Transverse colon (tissue), 4 donors: Measurements from ENCODE around the gene TMEM178B. TPM values are rescaled to one million over a fixed set of nuclear protein-coding genes. Genes with fewer than 3 reads are reported as not detected.

Experiments used
- DNase-seq: peaks from one replicate; pipeline ENCODE4 v3.0.0-alpha.2; 2019
- H3K27ac ChIP-seq, 4 donors: fragments of 200-600 bp; sonication (generic); 2 replicates each; pipeline ENCODE4 v1.5.1; 2016 to 2018; ENCODE audit warnings: inconsistent platforms in 4 of 4
- H3K27me3 ChIP-seq: fragments of 200-600 bp; sonication (generic); 2 replicates; pipeline ENCODE4 v1.5.1; 2017; ENCODE audit warnings: inconsistent platforms
- H3K36me3 ChIP-seq, 4 donors: fragments of 200-600 bp; sonication (generic); 2 replicates each; pipeline ENCODE4 v1.5.1; 2017 to 2019; ENCODE audit warnings: inconsistent platforms in 4 of 4
- H3K4me1 ChIP-seq, 4 donors: fragments of 200-600 bp; sonication (generic); 2 replicates each; pipeline ENCODE4 v1.5.1; 2017 to 2020; ENCODE audit warnings: inconsistent platforms in 4 of 4
- H3K4me3 ChIP-seq, 4 donors: fragments of 200-600 bp; sonication (generic); 1 replicate in 1 of 4; 2 replicates in 3 of 4; pipeline versions ENCODE4 v1.5.1 to v1.6.1; 2017 to 2019; ENCODE audit warnings: inconsistent platforms in 4 of 4
- H3K9me3 ChIP-seq, 2 donors: fragments of 200-600 bp; sonication (generic); 2 replicates each; pipeline ENCODE4 v1.5.1; 2017 to 2019; ENCODE audit warnings: inconsistent platforms in 2 of 2
- EP300 ChIP-seq: sonication (generic); formaldehyde crosslinking; IDR thresholded peaks from one replicate; pipeline ENCODE4 v1.6.1; 2017; ENCODE audit warnings: antibody characterized with exemption, low read depth
- POLR2A ChIP-seq: fragments of 450-650 bp; IDR thresholded peaks from one replicate; pipeline ENCODE4 v1.6.1; 2016; ENCODE audit warnings: antibody characterized with exemption, mild to moderate bottlenecking, moderate library complexity
- POLR2AphosphoS5 ChIP-seq, 3 donors: sonication (generic); formaldehyde crosslinking; IDR thresholded peaks; one replicate each; pipeline ENCODE4 v1.6.1; 2016; ENCODE audit warnings: antibody characterized with exemption in 3 of 3
- WGBS, 2 donors: methylation state at CpG; one replicate each; pipeline ENCODE4 v1.1.5; 2018; ENCODE audit warnings: low coverage in 1 of 2; 5-methylcytosine and 5-hydroxymethylcytosine counted together
- in situ Hi-C, 4 donors: fragments of 200-750 bp; cut with MboI; loops; one replicate each; pipeline versions ENCODE4 v1.15.0 to v1.15.1; 2017; ENCODE audit warnings: low sequenced_read_pairs in 3 of 4, low pct_ligation_motif_present in 1 of 4, low pct_unique_long_range_greater_than_20kb in 1 of 4
- intact Hi-C: fragments of 100-400 bp; cut with DNase I; formaldehyde crosslinking; loops from one replicate; pipeline ENCODE4 v1.15.1; 2023; ENCODE audit warnings: low total_unique reads
- total RNA-seq, 4 donors: library from RNA; depleted of rRNA; stranded (reverse); fragments of >200 nt; gene quantifications; one replicate each; pipeline ENCODE4 v1.1.0, GENCODE V29; 2016
- TF ChIP-seq, protein P1 (sequence below), 5 experiments: fragments of 200-600 bp in 3 of 5; fragments of 450-650 bp in 2 of 5; sonication (generic) in 3 of 5; IDR thresholded peaks; 1 replicate in 2 of 5; 2 replicates in 3 of 5; pipeline ENCODE4 v1.5.1; 2016 to 2017; ENCODE audit warnings: antibody characterized with exemption in 5 of 5, inconsistent platforms in 3 of 5, mild to moderate bottlenecking in 2 of 5, moderate library complexity in 1 of 5

The TMEM178B gene
- total RNA-seq, 4 donors from 2014 or later: 0.32 to 0.82 (median 0.39) TPM

DNA sequence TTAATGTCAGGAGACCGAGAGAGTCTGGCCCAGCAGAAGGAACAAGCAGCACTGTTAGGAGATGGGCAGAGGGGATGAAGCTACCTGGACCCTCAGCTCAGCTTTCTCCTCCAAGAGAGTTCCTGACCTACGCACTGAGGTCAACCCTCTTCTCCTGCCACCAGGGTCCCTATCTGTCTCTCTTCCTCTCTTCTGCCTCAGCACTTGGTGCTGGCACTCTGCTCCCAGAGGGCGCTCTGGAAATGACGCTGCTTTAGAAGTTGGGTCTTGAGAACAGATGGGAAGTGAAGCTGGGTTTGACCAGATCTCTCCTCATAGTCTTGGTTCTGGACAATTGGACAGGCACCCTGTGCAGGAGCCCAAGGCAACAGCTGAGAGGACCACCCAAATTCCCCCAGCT, 261.3 kb downstream of the TMEM178B start:
- H3K36me3 ChIP-seq: no peaks in the 10 kb centered on the region

DNA sequence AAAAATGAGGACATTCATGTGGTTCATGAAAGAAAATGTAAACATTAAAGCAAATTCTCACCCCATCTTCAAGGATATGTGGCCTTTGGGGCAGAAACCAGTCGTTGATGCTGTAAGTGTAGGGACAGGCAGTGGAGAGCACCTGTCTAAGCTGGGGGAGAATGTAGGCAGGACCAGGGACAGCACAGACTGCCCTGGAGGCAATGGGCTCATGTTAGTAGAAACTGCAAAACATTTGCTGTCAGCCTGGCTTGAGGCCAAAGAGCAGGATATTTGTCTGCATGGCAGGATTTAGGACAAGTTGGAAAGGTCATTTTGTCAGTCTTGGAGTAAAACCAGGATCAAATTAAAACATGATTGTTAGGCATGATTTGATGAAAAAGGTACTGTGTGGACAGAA, 265.7 kb downstream of the TMEM178B start:
- no peaks in the 10 kb centered on the region for H3K9me3 ChIP-seq
- DNase-seq: no peak
- H3K27ac ChIP-seq: no peak overlapping the region
- H3K4me1 ChIP-seq: no peaks in the 10 kb centered on the region
- TF ChIP-seq POLR2A (no peak), POLR2AphosphoS5 (IDR thresholded peaks at IDR 0.05) (no peak), EP300 (no peak)
- TF ChIP-seq, protein P1, sequence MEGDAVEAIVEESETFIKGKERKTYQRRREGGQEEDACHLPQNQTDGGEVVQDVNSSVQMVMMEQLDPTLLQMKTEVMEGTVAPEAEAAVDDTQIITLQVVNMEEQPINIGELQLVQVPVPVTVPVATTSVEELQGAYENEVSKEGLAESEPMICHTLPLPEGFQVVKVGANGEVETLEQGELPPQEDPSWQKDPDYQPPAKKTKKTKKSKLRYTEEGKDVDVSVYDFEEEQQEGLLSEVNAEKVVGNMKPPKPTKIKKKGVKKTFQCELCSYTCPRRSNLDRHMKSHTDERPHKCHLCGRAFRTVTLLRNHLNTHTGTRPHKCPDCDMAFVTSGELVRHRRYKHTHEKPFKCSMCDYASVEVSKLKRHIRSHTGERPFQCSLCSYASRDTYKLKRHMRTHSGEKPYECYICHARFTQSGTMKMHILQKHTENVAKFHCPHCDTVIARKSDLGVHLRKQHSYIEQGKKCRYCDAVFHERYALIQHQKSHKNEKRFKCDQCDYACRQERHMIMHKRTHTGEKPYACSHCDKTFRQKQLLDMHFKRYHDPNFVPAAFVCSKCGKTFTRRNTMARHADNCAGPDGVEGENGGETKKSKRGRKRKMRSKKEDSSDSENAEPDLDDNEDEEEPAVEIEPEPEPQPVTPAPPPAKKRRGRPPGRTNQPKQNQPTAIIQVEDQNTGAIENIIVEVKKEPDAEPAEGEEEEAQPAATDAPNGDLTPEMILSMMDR (IDR thresholded peaks at IDR 0.05): no peak
- no peak overlapping the region for H3K4me3 ChIP-seq
- in situ Hi-C loops (no loop called here), intact Hi-C loops (no loop called here)
- WGBS, 2 donors: 29 to 52% methylated on average over 1 of the region's 1 CpG
- H3K27me3 ChIP-seq: no peaks in the 10 kb centered on the region
- H3K36me3 ChIP-seq: no peaks in the 10 kb centered on the region

More for the DNA sequence above, 261.3 kb downstream of the TMEM178B start:
- no peak for DNase-seq
- no peaks in the 10 kb centered on the region for H3K9me3 ChIP-seq
- WGBS, 2 donors: 85% methylated on average over 4 of the region's 4 CpGs; no CpG with 5 or more reads in 1 of the 2 donors
- intact Hi-C loops (no loop called here), in situ Hi-C loops (no loop called here)
- TF ChIP-seq, protein P1 (IDR thresholded peaks at IDR 0.05): no peak
- TF ChIP-seq POLR2AphosphoS5 (IDR thresholded peaks at IDR 0.05) (no peak), POLR2A (no peak), EP300 (no peak)
- H3K4me3 ChIP-seq: no peak overlapping the region
- no peak overlapping the region for H3K27ac ChIP-seq
- no peaks in the 10 kb centered on the region for H3K4me1 ChIP-seq
- H3K27me3 ChIP-seq: no peaks in the 10 kb centered on the region

DNA sequence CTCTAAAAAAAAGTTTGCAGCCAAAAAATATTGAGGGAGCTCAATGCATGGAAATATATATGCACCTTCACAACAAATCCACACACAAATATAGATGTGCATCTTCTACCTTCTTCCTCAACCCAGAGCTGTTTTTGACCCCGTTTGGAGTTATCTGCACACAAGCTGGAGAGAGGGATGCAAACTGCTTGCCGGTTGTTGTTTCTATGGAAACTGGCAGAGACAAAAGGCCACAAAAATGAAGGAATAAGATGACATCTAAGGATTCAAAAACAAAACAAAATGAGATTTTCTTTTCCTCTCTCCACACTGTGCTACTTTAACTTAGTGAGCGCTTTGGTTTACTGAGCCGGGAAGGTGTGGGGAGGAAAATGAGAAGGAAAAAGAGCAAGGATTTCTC, 267.1 kb downstream of the TMEM178B start:
- H3K4me3 ChIP-seq: no peak overlapping the region
- DNase-seq: no peak
- H3K27me3 ChIP-seq: no peaks in the 10 kb centered on the region
- no peaks in the 10 kb centered on the region for H3K4me1 ChIP-seq
- intact Hi-C loops: no loop called here
- H3K27ac ChIP-seq: no peak overlapping the region
- 49 to 71% methylated on average over 3 to 4 of the region's 4 CpGs for WGBS, 2 donors
- TF ChIP-seq EP300 (no peak), POLR2A (no peak), POLR2AphosphoS5 (IDR thresholded peaks at IDR 0.05) (no peak)
- TF ChIP-seq, protein P1 (IDR thresholded peaks at IDR 0.05): no peak
- no peaks in the 10 kb centered on the region for H3K36me3 ChIP-seq
- H3K9me3 ChIP-seq: no peaks in the 10 kb centered on the region
- in situ Hi-C loops: no loop called here

DNA sequence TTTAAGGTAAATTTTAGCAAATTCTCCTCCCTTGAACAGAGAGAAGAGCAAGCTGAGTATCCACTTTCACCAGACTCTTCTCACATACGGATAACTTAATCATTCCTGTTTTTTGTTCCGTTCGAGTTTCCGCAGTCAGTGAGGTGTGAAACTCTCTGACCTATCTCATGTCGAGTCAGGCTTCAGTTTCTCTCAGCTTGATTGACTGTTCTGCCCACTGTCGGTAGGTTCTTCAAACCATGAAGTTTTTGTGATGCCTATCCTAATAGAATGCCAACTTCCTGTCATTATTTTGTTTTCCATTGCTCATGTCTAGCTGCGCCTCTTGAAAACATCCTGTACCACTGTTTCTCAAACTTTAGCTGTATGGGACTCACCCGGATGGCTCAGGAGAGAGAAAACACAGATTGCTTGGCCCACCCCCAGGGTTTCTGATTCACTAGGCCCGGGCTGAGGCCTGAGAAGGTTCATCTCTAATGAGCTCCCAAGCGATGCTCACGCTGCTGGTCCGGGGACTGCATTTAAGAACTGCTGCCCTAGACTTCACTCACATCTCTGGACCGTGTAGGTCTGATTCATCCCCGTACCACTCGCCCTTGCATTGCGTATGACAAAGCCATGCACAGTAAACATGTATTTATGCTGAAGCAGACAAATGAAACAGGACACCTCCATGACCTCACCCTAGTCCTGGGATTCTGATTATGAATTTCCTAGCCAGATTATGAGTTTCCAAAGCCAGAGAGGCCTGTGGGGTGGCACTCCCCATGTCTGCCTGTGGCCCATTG, 269.0 kb downstream of the TMEM178B start:
- TF ChIP-seq POLR2AphosphoS5 (IDR thresholded peaks at IDR 0.05) (no peak), EP300 (no peak), POLR2A (no peak)
- TF ChIP-seq, protein P1 (IDR thresholded peaks at IDR 0.05): no peak
- H3K27ac ChIP-seq: no peak overlapping the region
- H3K9me3 ChIP-seq: no peaks in the 10 kb centered on the region
- no peaks in the 10 kb centered on the region for H3K36me3 ChIP-seq
- H3K4me1 ChIP-seq: no peaks in the 10 kb centered on the region
- DNase-seq: no peak
- WGBS, 2 donors: 82 to 93% methylated on average over 6 to 16 of the region's 16 CpGs
- intact Hi-C loops (no loop called here), in situ Hi-C loops (no loop called here)
- no peak overlapping the region for H3K4me3 ChIP-seq
- H3K27me3 ChIP-seq: no peaks in the 10 kb centered on the region
